ENCODE measurements around the gene EEFSEC. TPM values are rescaled to one million over a fixed set of nuclear protein-coding genes. Genes with fewer than 3 reads are reported as not detected.
A peak's percentile ranks its signal among the peaks of the same experiment; 100 is the strongest.

The EEFSEC gene
- total RNA-seq, 2 experiments from 2014 or later: 17.7 to 25.3 TPM

DNA sequence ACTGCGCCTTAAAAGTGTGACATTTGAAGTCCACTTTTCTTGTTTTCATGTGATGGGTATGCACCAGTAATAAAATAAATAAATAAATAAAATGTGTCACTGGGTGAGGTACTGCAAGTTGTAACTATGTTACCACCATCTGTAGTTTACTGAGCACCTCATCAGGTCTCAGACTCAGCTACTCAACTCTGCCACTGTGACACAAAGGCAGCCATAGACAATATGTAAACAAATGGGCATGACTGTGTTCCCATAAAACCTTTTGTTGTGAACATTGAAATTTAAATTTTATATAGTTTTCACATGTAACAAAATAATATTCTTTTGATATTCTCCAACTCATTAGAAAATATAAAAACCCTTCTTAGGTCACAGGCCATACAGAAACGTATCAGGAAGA, 193.3 kb downstream of the EEFSEC start:
- ChIA-PET CTCF (ENCODE audit: unreplicated experiment) (no interaction called here), POLR2A (no interaction called here)
- no peak for TF ChIP-seq EZH2phosphoT487 (IDR thresholded peaks at IDR 0.05; ENCODE audit: borderline replicate concordance, low read depth, low read length)
- TF ChIP-seq, protein P1, sequence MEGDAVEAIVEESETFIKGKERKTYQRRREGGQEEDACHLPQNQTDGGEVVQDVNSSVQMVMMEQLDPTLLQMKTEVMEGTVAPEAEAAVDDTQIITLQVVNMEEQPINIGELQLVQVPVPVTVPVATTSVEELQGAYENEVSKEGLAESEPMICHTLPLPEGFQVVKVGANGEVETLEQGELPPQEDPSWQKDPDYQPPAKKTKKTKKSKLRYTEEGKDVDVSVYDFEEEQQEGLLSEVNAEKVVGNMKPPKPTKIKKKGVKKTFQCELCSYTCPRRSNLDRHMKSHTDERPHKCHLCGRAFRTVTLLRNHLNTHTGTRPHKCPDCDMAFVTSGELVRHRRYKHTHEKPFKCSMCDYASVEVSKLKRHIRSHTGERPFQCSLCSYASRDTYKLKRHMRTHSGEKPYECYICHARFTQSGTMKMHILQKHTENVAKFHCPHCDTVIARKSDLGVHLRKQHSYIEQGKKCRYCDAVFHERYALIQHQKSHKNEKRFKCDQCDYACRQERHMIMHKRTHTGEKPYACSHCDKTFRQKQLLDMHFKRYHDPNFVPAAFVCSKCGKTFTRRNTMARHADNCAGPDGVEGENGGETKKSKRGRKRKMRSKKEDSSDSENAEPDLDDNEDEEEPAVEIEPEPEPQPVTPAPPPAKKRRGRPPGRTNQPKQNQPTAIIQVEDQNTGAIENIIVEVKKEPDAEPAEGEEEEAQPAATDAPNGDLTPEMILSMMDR (conservative IDR thresholded peaks at IDR 0.05; ENCODE audit: low read length): no peak
- H3K4me2 ChIP-seq (ENCODE audit: low read length): no peak overlapping the region
- H2AFZ ChIP-seq (ENCODE audit: low read length): no peak overlapping the region
- peaks cover 18% of the 10 kb centered on the region for H3K4me1 ChIP-seq (ENCODE audit: insufficient read depth, low read length, poor library complexity, severe bottlenecking)
- no peak overlapping the region for H3K4me3 ChIP-seq (ENCODE audit: low read depth, low read length, poor library complexity, severe bottlenecking)
- BruUV-seq (replicated peaks): no TSS peak
- no peaks in the 10 kb centered on the region for H3K36me3 ChIP-seq (ENCODE audit: insufficient read depth, low read length)
- intact Hi-C loops (cut with micrococcal nuclease; ENCODE audit: unreplicated experiment): no loop called here
- no peak overlapping the region for H3K27ac ChIP-seq (ENCODE audit: low read depth, low read length, poor library complexity, severe bottlenecking)
- H3K9me2 ChIP-seq (ENCODE audit: insufficient read depth, low read length): no peaks in the 10 kb centered on the region
- no peaks in the 10 kb centered on the region for H4K20me1 ChIP-seq (ENCODE audit: insufficient read depth, low read length)
- H3K9me3 ChIP-seq (ENCODE audit: low read length): no peaks in the 10 kb centered on the region
- no peak for DNase-seq (ENCODE audit: low spot score)
- H3K79me2 ChIP-seq (ENCODE audit: insufficient read depth, low read depth, low read length): no peaks in the 10 kb centered on the region

DNA sequence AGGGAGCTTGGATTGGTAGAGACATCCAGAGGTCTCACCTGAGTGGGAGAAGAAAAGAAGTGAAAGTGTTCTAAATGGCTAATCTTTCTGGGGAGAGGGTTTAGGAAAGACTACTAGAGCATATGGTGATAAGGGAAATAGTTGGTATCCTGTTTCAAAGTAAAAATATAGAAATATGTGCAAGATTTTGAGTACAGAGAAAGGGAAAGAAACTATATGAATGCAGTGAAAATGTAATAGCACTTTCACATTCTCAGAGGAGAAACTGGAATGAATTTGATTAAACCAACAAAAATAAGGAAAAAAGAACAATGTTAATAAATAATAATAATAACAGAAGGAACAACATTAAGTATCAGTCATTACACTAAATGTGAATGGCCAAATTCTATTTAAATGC, 194.0 kb downstream of the EEFSEC start:
- intact Hi-C loops (cut with micrococcal nuclease; ENCODE audit: unreplicated experiment): no loop called here
- Histone ChIP-seq H3K79me2 (ENCODE audit: insufficient read depth, low read depth, low read length) (no peaks in the 10 kb centered on the region), H3K4me2 (ENCODE audit: low read length) (no peak overlapping the region), H4K20me1 (ENCODE audit: insufficient read depth, low read length) (no peaks in the 10 kb centered on the region), H3K27ac (ENCODE audit: low read depth, low read length, poor library complexity, severe bottlenecking) (no peak overlapping the region), H2AFZ (ENCODE audit: low read length) (no peak overlapping the region), H3K9me3 (ENCODE audit: low read length) (no peaks in the 10 kb centered on the region), H3K36me3 (ENCODE audit: insufficient read depth, low read length) (no peaks in the 10 kb centered on the region), H3K4me1 (ENCODE audit: insufficient read depth, low read length, poor library complexity, severe bottlenecking) (peaks cover 18% of the 10 kb centered on the region), H3K9me2 (ENCODE audit: insufficient read depth, low read length) (no peaks in the 10 kb centered on the region), H3K4me3 (ENCODE audit: low read depth, low read length, poor library complexity, severe bottlenecking) (no peak overlapping the region)
- TF ChIP-seq, protein P1 (conservative IDR thresholded peaks at IDR 0.05; ENCODE audit: low read length): no peak
- no peak for TF ChIP-seq EZH2phosphoT487 (IDR thresholded peaks at IDR 0.05; ENCODE audit: borderline replicate concordance, low read depth, low read length)
- no TSS peak for BruUV-seq (replicated peaks)
- ChIA-PET POLR2A (no interaction called here), CTCF (ENCODE audit: unreplicated experiment) (no interaction called here)
- DNase-seq (ENCODE audit: low spot score): no peak

DNA sequence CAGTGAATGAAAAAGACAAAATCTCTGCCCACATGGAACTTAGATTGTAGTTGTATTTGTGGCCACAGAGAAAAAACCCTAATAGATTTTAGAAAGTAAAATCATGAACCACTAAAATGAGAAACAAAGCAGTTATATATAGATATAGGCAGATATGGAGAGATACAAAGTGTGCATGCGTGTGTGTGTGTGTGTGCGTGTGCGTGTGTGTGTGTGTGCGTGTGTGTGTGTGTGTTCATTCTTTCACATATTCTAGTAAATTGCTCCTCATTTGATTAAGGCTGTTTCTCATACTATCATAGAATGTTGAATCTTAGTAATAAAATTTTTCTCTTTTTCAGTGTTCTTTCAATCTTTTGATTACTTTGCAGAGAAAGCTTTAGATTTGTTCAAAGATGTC, 194.8 kb downstream of the EEFSEC start:
- H3K9me2 ChIP-seq (ENCODE audit: insufficient read depth, low read length): no peaks in the 10 kb centered on the region
- H4K20me1 ChIP-seq (ENCODE audit: insufficient read depth, low read length): no peaks in the 10 kb centered on the region
- peaks cover 18% of the 10 kb centered on the region for H3K4me1 ChIP-seq (ENCODE audit: insufficient read depth, low read length, poor library complexity, severe bottlenecking)
- H3K27ac ChIP-seq (ENCODE audit: low read depth, low read length, poor library complexity, severe bottlenecking): peak overlapping the region; percentile 23
- ChIA-PET CTCF (ENCODE audit: unreplicated experiment) (no interaction called here), POLR2A (no interaction called here)
- no TSS peak for BruUV-seq (replicated peaks)
- TF ChIP-seq EZH2phosphoT487 (IDR thresholded peaks at IDR 0.05; ENCODE audit: borderline replicate concordance, low read depth, low read length): no peak
- TF ChIP-seq, protein P1 (conservative IDR thresholded peaks at IDR 0.05; ENCODE audit: low read length): no peak
- intact Hi-C loops (cut with micrococcal nuclease; ENCODE audit: unreplicated experiment): no loop called here
- H3K36me3 ChIP-seq (ENCODE audit: insufficient read depth, low read length): no peaks in the 10 kb centered on the region
- 0 out of 2 replicates have a peak overlapping the region, but pooled peaks have one; percentile 47 for H2AFZ ChIP-seq (ENCODE audit: low read length)
- no peak overlapping the region for H3K4me3 ChIP-seq (ENCODE audit: low read depth, low read length, poor library complexity, severe bottlenecking)
- no peaks in the 10 kb centered on the region for H3K79me2 ChIP-seq (ENCODE audit: insufficient read depth, low read depth, low read length)
- DNase-seq (ENCODE audit: low spot score): no peak
- no peaks in the 10 kb centered on the region for H3K9me3 ChIP-seq (ENCODE audit: low read length)
- peak overlapping the region; percentile 69 for H3K4me2 ChIP-seq (ENCODE audit: low read length)

All from OCI-LY7 (cell line).